GM18951 (cell line): ENCODE measurements around the gene OR4C6.

Experiments
- POLR2A ChIP-seq: IDR thresholded peaks from 4 replicates; pipeline ENCODE4 v1.6.1; 2011; ENCODE audit warnings: mild to moderate bottlenecking; ENCODE audit not compliant: insufficient read length, insufficient read depth; ENCODE audit errors: extremely low read depth
- in situ Hi-C: fragments of 300-500 bp; cut with MboI; formaldehyde crosslinking; loops from one replicate; pipeline ENCODE4 v1.12.0; 2022; ENCODE audit warnings: low sequenced_read_pairs, mixed read lengths, inconsistent platforms; ENCODE audit not compliant: unreplicated experiment

Gene OR4C6

GRCh38 chr11:55661901-55662300 is at the start of gene OR4C6:
Gene OR4C6, plus strand, starts transcription at chr11:55662201. Its CDS starts 2,966 bp downstream, at chr11:55665167.
- in situ Hi-C loops, result no loop called here
- TF ChIP-seq POLR2A, result no peak

GRCh38 chr11:55624531-55624930 is 37.5 kb upstream of the OR4C6 start:
- no peak for TF ChIP-seq POLR2A
- in situ Hi-C loops, result no loop called here

- no peak for TF ChIP-seq POLR2A
- in situ Hi-C loops, result no loop called here
Observed at GRCh38 chr11:55634813-55635212, 27.2 kb upstream of the OR4C6 start, which contains the start of gene OR4P4. Gene OR4P4, plus strand, starts transcription at chr11:55635113.

GRCh38 chr11:55648027-55648426 is 14.0 kb upstream of the OR4C6 start, which contains the start of gene OR4S2:
Gene OR4S2, plus strand, starts transcription at chr11:55648327. Its CDS starts 2,577 bp downstream, at chr11:55650904.
- no peak for TF ChIP-seq POLR2A
- in situ Hi-C loops, result no loop called here

GRCh38 chr11:55652560-55652959 is 9.4 kb upstream of the OR4C6 start:
- no peak for TF ChIP-seq POLR2A
- in situ Hi-C loops, result no loop called here

- in situ Hi-C loops, result no loop called here
Observed at GRCh38 chr11:55655096-55655495, 6.9 kb upstream of the OR4C6 start.

GRCh38 chr11:55658031-55658573 is 3.9 kb upstream of the OR4C6 start:
- in situ Hi-C loops, result no loop called here
- TF ChIP-seq POLR2A, result no peak

More at GRCh38 chr11:55655096-55655495, 6.9 kb upstream of the OR4C6 start:
- no peak for TF ChIP-seq POLR2A

GRCh38 chr11:55658608-55659007 is 3.4 kb upstream of the OR4C6 start:
- no peak for TF ChIP-seq POLR2A

GRCh38 chr11:55669376-55669775 is 7.4 kb downstream of the OR4C6 start:
- in situ Hi-C loops, result no loop called here
- TF ChIP-seq POLR2A, result no peak

More at GRCh38 chr11:55658608-55659007, 3.4 kb upstream of the OR4C6 start:
- in situ Hi-C loops, result no loop called here

GRCh38 chr11:55673860-55674259 is 11.9 kb downstream of the OR4C6 start:
- TF ChIP-seq POLR2A, result no peak

GRCh38 chr11:55697817-55698216 is 35.8 kb downstream of the OR4C6 start:
- in situ Hi-C loops, result no loop called here
- TF ChIP-seq POLR2A, result no peak

More at GRCh38 chr11:55673860-55674259, 11.9 kb downstream of the OR4C6 start:
- in situ Hi-C loops, result no loop called here

- in situ Hi-C loops, result no loop called here
- no peak for TF ChIP-seq POLR2A
Observed at GRCh38 chr11:55701429-55701828, 39.4 kb downstream of the OR4C6 start.

GRCh38 chr11:55707029-55707428 is 45.0 kb downstream of the OR4C6 start:
- in situ Hi-C loops, result no loop called here

GRCh38 chr11:55714982-55715888 is 53.2 kb downstream of the OR4C6 start:
- no peak for TF ChIP-seq POLR2A
- in situ Hi-C loops, result no loop called here

More at GRCh38 chr11:55707029-55707428, 45.0 kb downstream of the OR4C6 start:
- TF ChIP-seq POLR2A, result no peak
